Right lobe of liver (tissue), 4 donors: ENCODE data around the gene SMYD1.

ENCODE experiments used
- CTCF ChIP-seq, 4 donors: fragments of 200-600 bp in 3 of 4; fragments of 450-650 bp in 1 of 4; IDR thresholded peaks; one replicate each; pipeline versions ENCODE4 v1.5.1 to v1.8.0; 2016 to 2022; ENCODE audit warnings: antibody characterized with exemption in 4 of 4, mild to moderate bottlenecking in 2 of 4
- POLR2A ChIP-seq: fragments of 450-650 bp; IDR thresholded peaks from one replicate; pipeline ENCODE4 v1.6.1; 2017; ENCODE audit warnings: antibody characterized with exemption, mild to moderate bottlenecking
- donor health status: DM: no; HTN: no; CAD: no.
- donor health status: DM: no; HTN: no; CAD: no.
- donor health status: DM: no; HTN: yes; CAD: no.

- TF ChIP-seq CTCF (IDR thresholded peaks at IDR 0.05) (no peak), POLR2A (no peak)
Observed at GRCh38 chr2:88087073-88087472, 19.4 kb downstream of the SMYD1 start.
